Measurements from ENCODE around the gene LYZ. TPM values are rescaled to one million over a fixed set of nuclear protein-coding genes. Genes with fewer than 3 reads are reported as not detected.

LYZ gene
- total RNA-seq, 1 experiment from 2014 or later, result not detected

GRCh38 chr12:69332815-69333358 lies 15.3 kb upstream of the LYZ start:
- Histone ChIP-seq H3K9me3 (ENCODE audit: low read length) (no peaks in the 10 kb centered on the region), H3K4me3 (ENCODE audit: low read length) (no peak overlapping the region), H2AFZ (ENCODE audit: low read length) (no peak overlapping the region), H3K27me3 (ENCODE audit: low read length) (no peaks in the 10 kb centered on the region), H4K20me1 (ENCODE audit: insufficient read depth, low read depth, low read length) (no peaks in the 10 kb centered on the region), H3K36me3 (ENCODE audit: insufficient read depth, low read length) (no peaks in the 10 kb centered on the region), H3K27ac (ENCODE audit: low read length) (no peak overlapping the region), H3K9ac (ENCODE audit: low read length) (no peak overlapping the region), H3K79me2 (ENCODE audit: low read length) (no peaks in the 10 kb centered on the region), H3K4me1 (ENCODE audit: low read length) (peaks cover 44% of the 10 kb centered on the region), H3K9me2 (replicated peaks; ENCODE audit: insufficient read depth, low read length) (no peaks in the 10 kb centered on the region), H3K4me2 (ENCODE audit: low read depth, low read length, poor library complexity, severe bottlenecking) (no peak overlapping the region)
- no peak for DNase-seq

DNA sequence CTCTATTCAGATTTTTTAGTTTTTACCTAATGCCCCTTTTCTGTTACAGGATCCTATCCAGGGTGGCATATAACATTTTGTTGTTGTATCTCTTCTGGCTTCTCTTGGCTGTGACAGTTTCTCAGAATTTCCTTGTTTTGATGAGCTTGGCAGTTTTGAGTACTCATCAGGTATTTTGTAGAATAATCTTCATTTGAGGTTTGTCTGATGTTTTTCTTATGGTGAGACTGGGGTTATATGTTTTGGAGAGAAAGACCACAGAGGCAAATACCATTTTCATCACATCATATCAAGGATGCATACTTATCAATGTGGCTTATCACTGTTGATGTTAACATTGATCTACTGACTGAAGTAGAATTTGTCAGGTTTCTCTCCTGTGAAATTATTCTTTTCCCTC lies 14.0 kb upstream of the LYZ start:
- no peaks in the 10 kb centered on the region for H3K9me2 ChIP-seq (replicated peaks; ENCODE audit: insufficient read depth, low read length)
- H3K79me2 ChIP-seq (ENCODE audit: low read length), result no peaks in the 10 kb centered on the region
- no peak overlapping the region for H3K4me3 ChIP-seq (ENCODE audit: low read length)
- peaks cover 43% of the 10 kb centered on the region for H3K4me1 ChIP-seq (ENCODE audit: low read length)
- H3K36me3 ChIP-seq (ENCODE audit: insufficient read depth, low read length), result no peaks in the 10 kb centered on the region
- no peaks in the 10 kb centered on the region for H3K27me3 ChIP-seq (ENCODE audit: low read length)
- no peak overlapping the region for H2AFZ ChIP-seq (ENCODE audit: low read length)
- DNase-seq, result no peak
- H3K9me3 ChIP-seq (ENCODE audit: low read length), result no peaks in the 10 kb centered on the region
- no peaks in the 10 kb centered on the region for H4K20me1 ChIP-seq (ENCODE audit: insufficient read depth, low read depth, low read length)
- no peak overlapping the region for H3K4me2 ChIP-seq (ENCODE audit: low read depth, low read length, poor library complexity, severe bottlenecking)
- no peak overlapping the region for H3K9ac ChIP-seq (ENCODE audit: low read length)
- no peak overlapping the region for H3K27ac ChIP-seq (ENCODE audit: low read length)

GRCh38 chr12:69337311-69338090 lies 10.7 kb upstream of the LYZ start:
- no peak for DNase-seq
- Histone ChIP-seq H3K27ac (ENCODE audit: low read length) (peak overlapping the region; percentile 66; the same call in 1 of the 2 replicates), H3K27me3 (ENCODE audit: low read length) (no peaks in the 10 kb centered on the region), H3K4me3 (ENCODE audit: low read length) (no peak overlapping the region; the same call in 1 of the 2 replicates), H3K9me2 (replicated peaks; ENCODE audit: insufficient read depth, low read length) (no peaks in the 10 kb centered on the region), H3K9ac (ENCODE audit: low read length) (no peak overlapping the region), H3K79me2 (ENCODE audit: low read length) (no peaks in the 10 kb centered on the region), H3K4me1 (ENCODE audit: low read length) (peaks cover 16% of the 10 kb centered on the region), H3K9me3 (ENCODE audit: low read length) (no peaks in the 10 kb centered on the region), H2AFZ (ENCODE audit: low read length) (no peak overlapping the region), H3K36me3 (ENCODE audit: insufficient read depth, low read length) (no peaks in the 10 kb centered on the region), H4K20me1 (ENCODE audit: insufficient read depth, low read depth, low read length) (no peaks in the 10 kb centered on the region), H3K4me2 (ENCODE audit: low read depth, low read length, poor library complexity, severe bottlenecking) (peak overlapping the region; percentile 27)

- Histone ChIP-seq H3K4me1 (ENCODE audit: low read length) (peaks cover 16% of the 10 kb centered on the region), H3K4me3 (ENCODE audit: low read length) (no peak overlapping the region), H3K27ac (ENCODE audit: low read length) (peak overlapping the region; percentile 66), H3K79me2 (ENCODE audit: low read length) (no peaks in the 10 kb centered on the region), H3K27me3 (ENCODE audit: low read length) (no peaks in the 10 kb centered on the region), H3K4me2 (ENCODE audit: low read depth, low read length, poor library complexity, severe bottlenecking) (peak overlapping the region; percentile 27), H3K36me3 (ENCODE audit: insufficient read depth, low read length) (no peaks in the 10 kb centered on the region), H2AFZ (ENCODE audit: low read length) (0 out of 2 replicates have a peak overlapping the region, but pooled peaks have one; percentile 75), H3K9ac (ENCODE audit: low read length) (0 out of 2 replicates have a peak overlapping the region, but pooled peaks have one; percentile 10), H3K9me3 (ENCODE audit: low read length) (no peaks in the 10 kb centered on the region), H4K20me1 (ENCODE audit: insufficient read depth, low read depth, low read length) (no peaks in the 10 kb centered on the region), H3K9me2 (replicated peaks; ENCODE audit: insufficient read depth, low read length) (no peaks in the 10 kb centered on the region)
- DNase-seq, result peak; percentile 69
These were observed 9.9 kb upstream of the LYZ start for GRCh38 chr12:69338120-69338859.

DNA sequence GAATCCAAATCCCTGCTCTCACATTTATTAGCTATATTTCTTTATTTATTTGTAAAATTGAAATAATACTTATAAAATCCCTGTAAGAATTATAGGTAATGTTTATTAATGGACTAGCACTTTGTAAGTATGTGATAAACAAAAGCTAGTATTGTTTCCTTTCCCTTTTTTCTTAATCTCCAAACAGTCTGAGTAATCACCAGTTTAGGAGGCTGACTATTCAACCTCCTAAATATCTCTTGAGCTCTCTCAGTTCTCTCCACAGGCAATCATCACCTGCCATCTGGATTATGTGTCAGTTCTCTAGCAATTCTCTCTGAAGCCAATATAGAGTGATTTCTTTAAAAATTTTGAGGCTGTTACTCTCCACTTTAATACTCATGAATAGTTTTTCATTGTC lies 9.2 kb upstream of the LYZ start:
- Histone ChIP-seq H3K79me2 (ENCODE audit: low read length) (no peaks in the 10 kb centered on the region), H2AFZ (ENCODE audit: low read length) (no peak overlapping the region)

GRCh38 chr12:69339999-69340398 lies 8.2 kb upstream of the LYZ start:
- H3K9ac ChIP-seq (ENCODE audit: low read length), result no peak overlapping the region
- H3K79me2 ChIP-seq (ENCODE audit: low read length), result no peaks in the 10 kb centered on the region

More for the DNA sequence above, 9.2 kb upstream of the LYZ start:
- Histone ChIP-seq H3K27me3 (ENCODE audit: low read length) (no peaks in the 10 kb centered on the region), H3K9me2 (replicated peaks; ENCODE audit: insufficient read depth, low read length) (no peaks in the 10 kb centered on the region), H3K9me3 (ENCODE audit: low read length) (no peaks in the 10 kb centered on the region), H4K20me1 (ENCODE audit: insufficient read depth, low read depth, low read length) (no peaks in the 10 kb centered on the region), H3K4me2 (ENCODE audit: low read depth, low read length, poor library complexity, severe bottlenecking) (no peak overlapping the region), H3K4me1 (ENCODE audit: low read length) (peaks cover 16% of the 10 kb centered on the region), H3K36me3 (ENCODE audit: insufficient read depth, low read length) (no peaks in the 10 kb centered on the region), H3K9ac (ENCODE audit: low read length) (no peak overlapping the region), H3K27ac (ENCODE audit: low read length) (no peak overlapping the region), H3K4me3 (ENCODE audit: low read length) (no peak overlapping the region)
- DNase-seq, result no peak

DNA sequence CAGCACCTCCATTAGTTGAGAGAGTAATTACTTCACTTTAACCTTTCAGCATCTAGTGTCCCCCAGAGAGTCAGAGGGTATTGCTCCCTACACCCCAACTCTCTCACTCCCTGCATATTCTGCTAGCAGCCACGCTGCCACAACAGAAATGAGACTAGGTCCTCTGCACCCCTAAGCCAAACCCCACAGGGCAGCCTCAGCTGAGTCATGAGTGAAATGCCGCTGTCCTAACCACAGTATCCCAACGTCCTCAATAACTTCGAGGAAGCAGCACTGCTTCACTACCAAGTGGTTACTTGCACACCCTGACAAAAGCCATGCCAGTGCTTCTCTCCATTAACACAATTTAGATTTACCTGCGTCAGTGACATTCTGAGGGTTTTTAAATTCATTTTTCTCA lies 6.9 kb upstream of the LYZ start:
- Histone ChIP-seq H3K79me2 (ENCODE audit: low read length) (no peaks in the 10 kb centered on the region), H3K9ac (ENCODE audit: low read length) (no peak overlapping the region), H3K4me2 (ENCODE audit: low read depth, low read length, poor library complexity, severe bottlenecking) (no peak overlapping the region), H4K20me1 (ENCODE audit: insufficient read depth, low read depth, low read length) (no peaks in the 10 kb centered on the region), H3K4me1 (ENCODE audit: low read length) (peaks cover 16% of the 10 kb centered on the region), H3K36me3 (ENCODE audit: insufficient read depth, low read length) (no peaks in the 10 kb centered on the region), H3K9me2 (replicated peaks; ENCODE audit: insufficient read depth, low read length) (no peaks in the 10 kb centered on the region), H2AFZ (ENCODE audit: low read length) (no peak overlapping the region), H3K9me3 (ENCODE audit: low read length) (no peaks in the 10 kb centered on the region), H3K27ac (ENCODE audit: low read length) (no peak overlapping the region), H3K27me3 (ENCODE audit: low read length) (no peaks in the 10 kb centered on the region), H3K4me3 (ENCODE audit: low read length) (no peak overlapping the region)
- DNase-seq, result no peak

More at GRCh38 chr12:69339999-69340398, 8.2 kb upstream of the LYZ start:
- Histone ChIP-seq H3K4me3 (ENCODE audit: low read length) (no peak overlapping the region), H3K9me3 (ENCODE audit: low read length) (no peaks in the 10 kb centered on the region), H3K9me2 (replicated peaks; ENCODE audit: insufficient read depth, low read length) (no peaks in the 10 kb centered on the region), H2AFZ (ENCODE audit: low read length) (no peak overlapping the region), H3K4me1 (ENCODE audit: low read length) (peaks cover 16% of the 10 kb centered on the region), H4K20me1 (ENCODE audit: insufficient read depth, low read depth, low read length) (no peaks in the 10 kb centered on the region), H3K27ac (ENCODE audit: low read length) (no peak overlapping the region), H3K27me3 (ENCODE audit: low read length) (no peaks in the 10 kb centered on the region), H3K36me3 (ENCODE audit: insufficient read depth, low read length) (no peaks in the 10 kb centered on the region), H3K4me2 (ENCODE audit: low read depth, low read length, poor library complexity, severe bottlenecking) (no peak overlapping the region)
- no peak for DNase-seq

DNA sequence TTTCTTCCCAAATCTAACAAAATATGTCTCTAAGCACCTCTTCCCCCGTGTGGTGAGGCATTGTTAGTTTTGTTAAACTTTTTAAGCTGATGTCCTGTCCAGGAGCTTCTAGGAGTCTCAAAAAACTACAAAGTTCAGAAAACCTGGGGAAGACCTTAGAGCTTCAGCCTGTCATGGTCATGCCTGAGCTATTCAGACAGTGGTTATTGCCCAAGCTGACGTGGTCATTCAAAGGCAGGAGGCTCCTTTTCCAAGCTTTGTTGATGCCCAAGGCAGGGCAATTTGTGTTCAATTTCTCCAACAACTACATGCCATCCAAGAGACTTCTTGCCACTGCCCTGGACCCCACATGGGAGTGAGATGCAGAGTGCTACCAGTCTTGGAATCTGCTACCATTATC lies 5.8 kb upstream of the LYZ start:
- no peak overlapping the region for H3K27ac ChIP-seq (ENCODE audit: low read length)
- no peak overlapping the region for H3K4me3 ChIP-seq (ENCODE audit: low read length)
- DNase-seq, result no peak
- peaks cover 11% of the 10 kb centered on the region for H3K4me1 ChIP-seq (ENCODE audit: low read length)
- H3K9me3 ChIP-seq (ENCODE audit: low read length), result no peaks in the 10 kb centered on the region
- no peaks in the 10 kb centered on the region for H3K27me3 ChIP-seq (ENCODE audit: low read length)
- no peaks in the 10 kb centered on the region for H3K9me2 ChIP-seq (replicated peaks; ENCODE audit: insufficient read depth, low read length)
- no peaks in the 10 kb centered on the region for H4K20me1 ChIP-seq (ENCODE audit: insufficient read depth, low read depth, low read length)
- no peak overlapping the region for H2AFZ ChIP-seq (ENCODE audit: low read length)
- H3K4me2 ChIP-seq (ENCODE audit: low read depth, low read length, poor library complexity, severe bottlenecking), result no peak overlapping the region
- H3K79me2 ChIP-seq (ENCODE audit: low read length), result no peaks in the 10 kb centered on the region
- no peaks in the 10 kb centered on the region for H3K36me3 ChIP-seq (ENCODE audit: insufficient read depth, low read length)
- no peak overlapping the region for H3K9ac ChIP-seq (ENCODE audit: low read length)

All from Karpas-422 (cell line).